B cell (primary cell): ENCODE results near the gene MPPE1.

Source experiments
- EZH2 ChIP-seq: IDR thresholded peaks from 2 replicates; pipeline ENCODE4 v1.6.1; 2012; ENCODE audit warnings: borderline replicate concordance, low read depth, mild to moderate bottlenecking, moderate library complexity, low read length; ENCODE audit not compliant: insufficient read depth, poor library complexity, severe bottlenecking
- TF ChIP-seq, protein P1 (sequence below): fragments of 200-600 bp; IDR thresholded peaks from one replicate; pipeline ENCODE4 v1.8.0; 2022; ENCODE audit warnings: antibody characterized with exemption, mild to moderate bottlenecking

DNA sequence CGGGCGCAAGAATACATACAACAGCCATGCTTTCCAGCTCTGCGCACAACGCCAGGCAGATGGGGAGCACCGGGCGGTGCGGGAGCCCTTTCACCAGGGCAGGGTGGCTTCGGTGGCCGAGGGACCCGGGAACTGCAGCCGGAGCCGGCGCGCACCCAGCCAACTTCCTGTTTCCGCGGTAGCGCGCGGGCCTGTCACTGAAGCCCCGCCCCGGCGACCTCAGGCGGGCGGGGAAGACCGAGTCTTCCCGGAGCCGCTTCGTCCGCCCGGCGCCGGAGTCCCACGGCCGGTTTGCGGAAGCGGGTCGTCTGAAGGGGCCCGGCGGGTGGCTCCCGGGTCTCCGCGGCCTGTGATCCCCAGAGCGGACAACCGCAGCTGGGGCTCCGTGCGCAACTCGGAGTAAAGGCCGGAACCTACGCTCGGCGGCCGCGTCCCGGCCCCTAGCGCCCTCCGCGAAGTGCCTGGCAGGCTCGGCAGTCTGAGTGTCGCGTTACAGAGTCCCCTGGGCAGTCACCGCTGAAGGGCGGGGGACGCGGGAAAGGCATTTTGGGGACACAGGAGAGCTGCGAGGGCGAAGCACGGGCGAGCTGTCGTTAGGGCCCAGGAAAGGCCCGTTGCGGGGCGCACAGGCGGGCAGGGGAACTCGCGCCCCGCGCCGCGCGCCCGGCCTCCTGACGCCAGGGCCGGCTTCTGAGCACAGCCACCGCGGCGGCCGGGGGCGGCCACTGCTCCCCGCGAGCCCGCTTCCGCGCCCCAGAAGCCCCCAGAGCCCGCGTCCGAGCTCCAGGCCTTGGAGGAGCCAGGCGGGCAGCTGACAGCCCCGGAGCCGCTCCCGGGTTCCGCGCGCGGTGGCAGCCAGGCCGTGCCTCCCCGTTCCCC lies at the start of gene MPPE1:
- TF ChIP-seq, protein P1, sequence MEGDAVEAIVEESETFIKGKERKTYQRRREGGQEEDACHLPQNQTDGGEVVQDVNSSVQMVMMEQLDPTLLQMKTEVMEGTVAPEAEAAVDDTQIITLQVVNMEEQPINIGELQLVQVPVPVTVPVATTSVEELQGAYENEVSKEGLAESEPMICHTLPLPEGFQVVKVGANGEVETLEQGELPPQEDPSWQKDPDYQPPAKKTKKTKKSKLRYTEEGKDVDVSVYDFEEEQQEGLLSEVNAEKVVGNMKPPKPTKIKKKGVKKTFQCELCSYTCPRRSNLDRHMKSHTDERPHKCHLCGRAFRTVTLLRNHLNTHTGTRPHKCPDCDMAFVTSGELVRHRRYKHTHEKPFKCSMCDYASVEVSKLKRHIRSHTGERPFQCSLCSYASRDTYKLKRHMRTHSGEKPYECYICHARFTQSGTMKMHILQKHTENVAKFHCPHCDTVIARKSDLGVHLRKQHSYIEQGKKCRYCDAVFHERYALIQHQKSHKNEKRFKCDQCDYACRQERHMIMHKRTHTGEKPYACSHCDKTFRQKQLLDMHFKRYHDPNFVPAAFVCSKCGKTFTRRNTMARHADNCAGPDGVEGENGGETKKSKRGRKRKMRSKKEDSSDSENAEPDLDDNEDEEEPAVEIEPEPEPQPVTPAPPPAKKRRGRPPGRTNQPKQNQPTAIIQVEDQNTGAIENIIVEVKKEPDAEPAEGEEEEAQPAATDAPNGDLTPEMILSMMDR: no peak
- no peak for TF ChIP-seq EZH2
